Fibroblast of villous mesenchyme (primary cell): ENCODE results near the gene MICAL3. TPM values are rescaled to one million over a fixed set of nuclear protein-coding genes. Genes with fewer than 3 reads are reported as not detected.
"Not testable (repeated sequence)": the region's sequence is repeated elsewhere in the genome, so short reads cannot be mapped to it uniquely, and the experiment has no call there.

Experiments used
- DNase-seq: peaks from one replicate; pipeline ENCODE4 v3.0.0-alpha.2; 2010; ENCODE audit warnings: low read depth
- H3K4me3 ChIP-seq: 2 replicates; pipeline ENCODE4 v1.5.1; 2011; ENCODE audit warnings: low read depth, mild to moderate bottlenecking, low read length
- CTCF ChIP-seq: IDR thresholded peaks from 2 replicates; pipeline ENCODE4 v1.5.1; 2012; ENCODE audit warnings: low read depth, mild to moderate bottlenecking, low read length; ENCODE audit not compliant: insufficient read depth
- total RNA-seq: library from RNA; depleted of rRNA; stranded (reverse); fragments of >200 nt; gene quantifications from 2 replicates; pipeline ENCODE4 v1.2.3, GENCODE V29; 2012

MICAL3 gene
- total RNA-seq, 1 donor = 39.7 TPM

GRCh38 chr22:18064636-18065035, 40.3 kb upstream of the MICAL3 start:
- no peak overlapping the region for H3K4me3 ChIP-seq
- DNase-seq = no peak
- no peak for TF ChIP-seq CTCF

- not testable (repeated sequence) for DNase-seq, H3K4me3 ChIP-seq
Observed at GRCh38 chr22:18063715-18064114, 39.4 kb upstream of the MICAL3 start.

GRCh38 chr22:18063306-18063705, 38.9 kb upstream of the MICAL3 start:
- H3K4me3 ChIP-seq = no peak overlapping the region
- no peak for TF ChIP-seq CTCF
- no peak for DNase-seq

DNA sequence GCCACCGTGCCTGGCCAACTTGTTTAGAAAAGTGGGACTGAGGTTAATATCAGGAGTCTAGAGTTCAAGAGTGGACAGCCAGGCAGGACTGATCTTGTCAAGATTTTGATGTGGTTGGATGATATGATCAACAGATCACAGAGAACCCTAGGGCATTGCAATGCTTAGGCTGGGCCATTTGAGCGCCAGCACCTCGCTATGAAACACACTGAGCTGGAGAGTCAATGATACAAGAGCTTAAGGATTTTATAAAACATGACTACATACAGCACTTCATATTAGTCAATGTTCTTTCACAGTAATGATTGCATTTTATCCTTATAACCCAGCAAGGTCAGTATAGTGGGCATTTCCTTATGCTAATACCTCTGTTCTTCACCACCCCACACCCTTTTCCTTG, 38.1 kb upstream of the MICAL3 start:
- DNase-seq = no peak
- no peak for TF ChIP-seq CTCF
- no peak overlapping the region for H3K4me3 ChIP-seq

GRCh38 chr22:18060646-18061620, 36.6 kb upstream of the MICAL3 start:
- DNase-seq = peak; percentile 29
- TF ChIP-seq CTCF = no peak
- no peak overlapping the region for H3K4me3 ChIP-seq

GRCh38 chr22:18059991-18060390, 35.6 kb upstream of the MICAL3 start:
- H3K4me3 ChIP-seq = no peak overlapping the region
- no peak for DNase-seq
- TF ChIP-seq CTCF = no peak

- no peak overlapping the region for H3K4me3 ChIP-seq
- DNase-seq = no peak
- no peak for TF ChIP-seq CTCF
Observed at GRCh38 chr22:18059473-18059872, 35.1 kb upstream of the MICAL3 start.
